Mesothelial cell of epicardium (in vitro differentiated cells): Measurements from ENCODE around the gene FAM24B. TPM values are rescaled to one million over a fixed set of nuclear protein-coding genes. Genes with fewer than 3 reads are reported as not detected.

Source experiments
- DNase-seq, 2 experiments: peaks; one replicate each; pipeline ENCODE4 v3.0.0; 2021; ENCODE audit warnings: low spot score in 2 of 2; ENCODE audit not compliant: unreplicated experiment in 2 of 2
- H3K27ac Mint-ChIP-seq: 2 replicates; pipeline ENCODE4 v1.8.0; 2021; ENCODE audit warnings: mixed read lengths
- H3K27me3 Mint-ChIP-seq: 2 replicates; pipeline ENCODE4 v1.8.0; 2021; ENCODE audit warnings: low read depth, mixed read lengths
- H3K36me3 Mint-ChIP-seq: 2 replicates; pipeline ENCODE4 v1.8.0; 2021; ENCODE audit warnings: mixed read lengths
- H3K4me1 Mint-ChIP-seq: 2 replicates; pipeline ENCODE4 v1.8.0; 2021; ENCODE audit warnings: mixed read lengths
- H3K4me3 Mint-ChIP-seq: 2 replicates; pipeline ENCODE4 v1.8.0; 2021; ENCODE audit warnings: mild to moderate bottlenecking, moderate library complexity, mixed read lengths
- H3K9me3 Mint-ChIP-seq: 2 replicates; pipeline ENCODE4 v1.8.0; 2021; ENCODE audit warnings: mixed read lengths
- CTCF ChIP-seq: fragments of 200-600 bp; sonication (generic); IDR thresholded peaks from one replicate; pipeline ENCODE4 v1.5.0; 2021; ENCODE audit warnings: antibody characterized with exemption; ENCODE audit not compliant: unreplicated experiment
- total RNA-seq: library from RNA; stranded (reverse); gene quantifications from 3 replicates; pipeline ENCODE4 v1.2.1, GENCODE V29; 2021

The FAM24B gene
- total RNA-seq, 1 donor from 2014 or later, result not detected

DNA sequence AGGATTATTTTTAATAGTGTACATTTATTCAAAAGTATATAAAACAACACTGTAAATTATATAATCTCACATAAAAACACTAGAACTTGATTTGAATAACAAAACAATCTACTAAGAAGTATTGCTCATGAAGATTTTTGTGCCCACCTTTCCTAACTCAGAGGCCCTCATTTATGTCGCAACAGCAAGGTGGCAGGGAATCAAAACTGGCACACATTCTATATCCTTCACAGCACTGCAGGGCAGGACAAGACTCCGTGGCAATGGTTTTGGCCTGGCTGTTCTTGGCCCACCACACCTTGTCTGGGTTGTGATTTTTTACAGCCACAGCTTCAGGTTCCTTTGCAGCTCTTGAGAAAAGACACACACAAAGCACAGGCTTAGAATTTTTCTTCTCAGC is 30.3 kb downstream of the FAM24B start:
- H3K4me1 Mint-ChIP-seq, result peaks cover 2% of the 10 kb centered on the region
- no peak overlapping the region for H3K4me3 Mint-ChIP-seq
- H3K9me3 Mint-ChIP-seq, result no peaks in the 10 kb centered on the region
- no peak for TF ChIP-seq CTCF
- DNase-seq, result no peak
- no peaks in the 10 kb centered on the region for H3K36me3 Mint-ChIP-seq
- H3K27me3 Mint-ChIP-seq, result peaks cover 7% of the 10 kb centered on the region
- no peak overlapping the region for H3K27ac Mint-ChIP-seq

DNA sequence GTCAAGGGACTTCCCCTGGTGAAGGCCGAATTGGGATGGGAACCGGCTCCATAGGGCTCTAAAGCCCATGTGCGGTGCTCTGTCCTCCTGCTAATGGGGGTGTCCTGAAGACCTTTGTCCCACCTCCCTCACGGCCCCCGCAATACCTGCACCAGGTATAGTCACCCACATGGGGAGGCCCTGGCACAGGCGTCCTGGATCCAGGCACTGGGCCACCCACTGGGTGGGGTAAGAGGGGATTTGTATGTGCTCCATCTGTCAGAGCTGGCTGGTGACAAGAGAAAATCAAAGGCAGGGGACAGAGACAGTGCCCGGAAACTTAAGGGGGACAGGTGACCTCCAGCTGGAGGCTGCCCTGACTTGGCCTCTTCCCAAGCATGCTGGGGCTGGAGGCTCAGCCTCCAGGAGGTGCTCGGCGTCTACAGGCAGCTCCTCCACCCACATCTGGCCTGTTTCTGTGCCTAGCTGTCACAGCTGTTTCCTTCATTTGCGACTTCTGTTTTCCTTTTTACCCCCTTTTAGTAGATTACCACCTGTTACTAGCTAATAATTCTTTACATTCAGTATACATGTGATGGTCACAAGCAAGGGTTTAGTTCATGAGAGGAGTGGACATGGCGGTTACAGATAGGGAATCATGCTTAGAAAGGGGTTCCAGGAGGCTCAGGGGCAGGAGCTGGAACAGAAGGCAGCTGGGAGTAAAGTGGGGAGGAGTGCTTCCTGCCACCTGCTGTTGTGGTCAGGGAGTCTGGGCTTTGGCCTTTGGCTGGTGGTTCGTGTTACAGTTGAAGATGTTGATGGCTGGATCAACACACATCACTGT is 31.4 kb downstream of the FAM24B start:
- H3K4me1 Mint-ChIP-seq, result peaks cover 2% of the 10 kb centered on the region
- no peak for DNase-seq
- H3K9me3 Mint-ChIP-seq, result no peaks in the 10 kb centered on the region
- H3K27ac Mint-ChIP-seq, result no peak overlapping the region
- no peak overlapping the region for H3K4me3 Mint-ChIP-seq
- TF ChIP-seq CTCF, result no peak
- peaks cover 4% of the 10 kb centered on the region for H3K27me3 Mint-ChIP-seq
- H3K36me3 Mint-ChIP-seq, result no peaks in the 10 kb centered on the region

DNA sequence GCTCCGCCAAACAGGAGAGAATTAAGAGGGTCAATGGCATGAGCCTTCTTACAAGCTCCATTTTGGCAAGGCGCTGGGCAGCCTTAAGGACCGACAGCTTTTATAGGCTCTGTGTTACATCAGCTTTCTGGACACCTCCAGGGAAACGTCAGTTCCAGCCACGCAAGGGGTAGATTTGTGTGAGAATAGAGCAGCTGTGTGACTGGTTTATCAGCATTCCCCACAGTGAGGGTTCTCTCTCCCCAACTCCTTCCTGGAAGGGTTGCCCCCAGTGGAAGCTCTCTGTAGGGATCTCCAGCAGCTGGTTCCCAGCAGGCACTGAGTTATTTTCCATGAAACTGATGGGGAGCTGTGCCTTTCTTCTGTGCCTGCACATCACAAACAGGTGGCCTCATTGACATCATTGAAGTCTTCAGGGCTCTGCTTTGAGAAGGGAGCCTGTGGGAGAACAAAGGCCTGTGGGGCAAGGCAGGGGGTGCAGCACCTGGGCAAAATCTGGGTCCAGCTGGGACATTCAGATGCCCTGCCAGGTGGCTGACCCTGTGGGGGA is 33.5 kb downstream of the FAM24B start, which contains the start of gene CUZD1:
Gene CUZD1 (minus strand): TSS at position 75 of the 550 bp plus-strand sequence. CDS start 14 bp downstream, at position 61.
- no peaks in the 10 kb centered on the region for H3K36me3 Mint-ChIP-seq

DNA sequence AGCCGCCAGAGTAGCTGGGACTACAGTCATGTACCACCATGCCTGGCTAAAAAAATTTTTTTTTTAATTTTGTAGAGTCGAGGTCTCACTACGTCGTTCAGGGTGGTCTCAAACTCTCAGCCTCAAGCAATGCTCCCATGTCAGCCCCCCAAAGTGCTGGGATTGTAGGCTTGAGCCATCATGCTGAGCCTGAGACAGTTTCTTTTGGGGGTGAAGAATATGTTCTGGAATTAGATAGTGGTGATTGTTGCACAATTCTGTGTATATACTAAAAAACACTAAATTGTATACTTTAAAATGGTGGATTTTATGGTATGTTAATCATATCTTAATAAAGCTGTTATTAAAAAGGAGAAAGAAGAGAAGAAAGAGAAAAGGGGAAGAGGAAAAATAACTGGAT is 35.2 kb downstream of the FAM24B start:
- Mint-ChIP-seq H3K4me3 (no peak overlapping the region), H3K27ac (no peak overlapping the region), H3K4me1 (peaks cover 2% of the 10 kb centered on the region), H3K36me3 (no peaks in the 10 kb centered on the region), H3K27me3 (peaks cover 7% of the 10 kb centered on the region), H3K9me3 (peaks cover 6% of the 10 kb centered on the region)
- DNase-seq, result no peak
- no peak for TF ChIP-seq CTCF

More for the DNA sequence above, 33.5 kb downstream of the FAM24B start, which contains the start of gene CUZD1:
- H3K4me1 Mint-ChIP-seq, result peaks cover 2% of the 10 kb centered on the region
- peaks cover 2% of the 10 kb centered on the region for H3K27me3 Mint-ChIP-seq
- peaks cover 6% of the 10 kb centered on the region for H3K9me3 Mint-ChIP-seq
- no peak for TF ChIP-seq CTCF
- no peak within 1 kb of the TSS for H3K27ac Mint-ChIP-seq
- DNase-seq, result no peak
- H3K4me3 Mint-ChIP-seq, result no peak within 1 kb of the TSS

DNA sequence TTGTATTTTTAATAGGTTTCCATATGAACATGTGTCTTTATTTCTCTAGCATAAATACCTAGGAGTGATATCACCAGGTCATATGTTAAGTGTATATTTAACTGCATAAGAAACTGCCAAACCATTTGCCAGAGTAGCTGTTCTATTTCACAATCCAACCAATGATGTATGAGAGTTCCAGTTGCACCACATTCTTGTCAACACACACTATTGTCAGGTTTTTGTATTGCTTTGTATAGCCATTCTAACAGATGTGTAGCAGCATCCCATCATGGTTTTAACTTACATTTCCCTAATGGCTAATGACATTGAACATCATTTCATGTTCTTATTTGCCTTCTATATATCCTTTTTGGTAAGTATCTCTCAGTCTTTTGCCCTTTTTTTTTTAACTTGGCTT is 37.8 kb downstream of the FAM24B start:
- TF ChIP-seq CTCF, result no peak
- no peak overlapping the region for H3K27ac Mint-ChIP-seq
- H3K9me3 Mint-ChIP-seq, result peaks cover 6% of the 10 kb centered on the region
- DNase-seq, result no peak
- H3K36me3 Mint-ChIP-seq, result no peaks in the 10 kb centered on the region
- H3K4me1 Mint-ChIP-seq, result peaks cover 2% of the 10 kb centered on the region
- peaks cover 23% of the 10 kb centered on the region for H3K27me3 Mint-ChIP-seq
- H3K4me3 Mint-ChIP-seq, result no peak overlapping the region
